ENCODE measurements around the gene SBF2. TPM values are rescaled to one million over a fixed set of nuclear protein-coding genes. Genes with fewer than 3 reads are reported as not detected.

SBF2 gene
- total and polyA plus RNA-seq, 11 donors = 10.4 to 33.9 (median 20.9) TPM

- Histone ChIP-seq H3K36me3 (peaks cover 0 to 17% (median 11%) of the 10 kb centered on the region in 9 donors), H3K4me3 (no peak overlapping the region), H3K4me1 (peaks cover 0 to 12% (median 0%) of the 10 kb centered on the region in 12 donors), H3K9me3 (no peaks in the 10 kb centered on the region), H3K27me3 (no peaks in the 10 kb centered on the region), H3K27ac (peak overlapping the region in 2 of 12 donors; percentile 10 to 26)
- DNase-seq = no peak
- no peak for TF ChIP-seq POLR2A (IDR thresholded peaks at IDR 0.05)
- no peak for TF ChIP-seq CTCF (IDR thresholded peaks at IDR 0.05)
- no peak for ATAC-seq
- intact Hi-C loops (cut with DNase I) = no loop called here
Measured at GRCh38 chr11:9796266-9796665, 497.8 kb downstream of the SBF2 start.

- Histone ChIP-seq H3K4me3 (no peak overlapping the region), H3K4me1 (peaks cover 0 to 16% (median 2%) of the 10 kb centered on the region in 12 donors), H3K27me3 (no peaks in the 10 kb centered on the region), H3K9me3 (no peaks in the 10 kb centered on the region), H3K27ac (no peak overlapping the region), H3K36me3 (peaks cover 0 to 54% (median 45%) of the 10 kb centered on the region in 9 donors)
- intact Hi-C loops (cut with DNase I) = no loop called here
- ATAC-seq = no peak
- TF ChIP-seq CTCF (IDR thresholded peaks at IDR 0.05) = no peak
- no peak for TF ChIP-seq POLR2A (IDR thresholded peaks at IDR 0.05)
- DNase-seq = no peak
- WGBS, 4 donors = 60 to 62% (median 60%) methylated on average over 3 of the region's 3 CpGs
Measured at GRCh38 chr11:9790703-9791102, 503.3 kb downstream of the SBF2 start.

- intact Hi-C loops (cut with DNase I) = no loop called here
- ATAC-seq = no peak
- H3K36me3 ChIP-seq = peaks cover 0 to 61% (median 46%) of the 10 kb centered on the region in 9 donors
- TF ChIP-seq POLR2A (IDR thresholded peaks at IDR 0.05) (no peak), CTCF (IDR thresholded peaks at IDR 0.05) (no peak)
- H3K4me1 ChIP-seq = peaks cover 0 to 18% (median 2%) of the 10 kb centered on the region in 12 donors
- H3K9me3 ChIP-seq = no peaks in the 10 kb centered on the region
- no peaks in the 10 kb centered on the region for H3K27me3 ChIP-seq
- 77 to 86% (median 80%) methylated on average over 3 of the region's 3 CpGs for WGBS, 4 donors
- H3K4me3 ChIP-seq = no peak overlapping the region
- DNase-seq = no peak
- no peak overlapping the region for H3K27ac ChIP-seq
Measured at GRCh38 chr11:9789910-9790309, 504.1 kb downstream of the SBF2 start.

- 73 to 87% (median 77%) methylated on average over 3 of the region's 3 CpGs for WGBS, 4 donors
- DNase-seq = peak in 4 of 5 donors; percentile 32 to 64 (median 59)
Measured at GRCh38 chr11:9787981-9788521, 506.0 kb downstream of the SBF2 start.

More at GRCh38 chr11:9787981-9788521, 506.0 kb downstream of the SBF2 start:
- ATAC-seq = peak; percentile 7 to 76 (median 46)
- TF ChIP-seq POLR2A (IDR thresholded peaks at IDR 0.05) = no peak
- TF ChIP-seq CTCF (IDR thresholded peaks at IDR 0.05) = no peak
- H3K9me3 ChIP-seq = no peaks in the 10 kb centered on the region
- no peak overlapping the region for H3K4me3 ChIP-seq
- H3K36me3 ChIP-seq = peaks cover 0 to 75% (median 53%) of the 10 kb centered on the region in 9 donors
- intact Hi-C loops (cut with DNase I) = no loop called here
- peak overlapping the region in 7 of 12 donors; percentile 8 to 47 (median 40) for H3K27ac ChIP-seq
- peaks cover 0 to 25% (median 8%) of the 10 kb centered on the region in 12 donors for H3K4me1 ChIP-seq
- no peaks in the 10 kb centered on the region for H3K27me3 ChIP-seq
